Uterus (tissue), 4 donors: ENCODE data around the gene TTLL9. TPM values are rescaled to one million over a fixed set of nuclear protein-coding genes. Genes with fewer than 3 reads are reported as not detected.

Experiments used
- DNase-seq, 2 donors: peaks; one replicate each; pipeline ENCODE4 v3.0.0-alpha.2; 2019 to 2020
- H3K27ac ChIP-seq, 2 donors: fragments of 200-600 bp; sonication (generic); 1 replicate in 1 of 2; 2 replicates in 1 of 2; pipeline ENCODE4 v1.5.1; 2016 to 2018
- H3K27me3 ChIP-seq, 2 donors: fragments of 200-600 bp; sonication (generic); one replicate each; pipeline ENCODE4 v1.5.1; 2018 to 2019; ENCODE audit warnings: control low read depth in 1 of 2
- H3K36me3 ChIP-seq, 2 donors: fragments of 200-600 bp; sonication (generic); one replicate each; pipeline ENCODE4 v1.5.1; 2019; ENCODE audit warnings: control low read depth in 1 of 2
- H3K4me1 ChIP-seq, 2 donors: fragments of 200-600 bp; sonication (generic); one replicate each; pipeline ENCODE4 v1.5.1; 2018 to 2019; ENCODE audit warnings: control low read depth in 1 of 2
- H3K4me3 ChIP-seq, 2 donors: fragments of 200-600 bp; sonication (generic); 1 replicate in 1 of 2; 2 replicates in 1 of 2; pipeline ENCODE4 v1.5.1; 2018 to 2019; ENCODE audit warnings: mild to moderate bottlenecking in 1 of 2
- H3K9me3 ChIP-seq, 2 donors: fragments of 200-600 bp; sonication (generic); one replicate each; pipeline ENCODE4 v1.5.1; 2019; ENCODE audit warnings: control low read depth in 1 of 2
- POLR2A ChIP-seq, 2 donors: fragments of 450-650 bp; IDR thresholded peaks; one replicate each; pipeline ENCODE4 v1.6.1; 2016; ENCODE audit warnings: antibody characterized with exemption in 2 of 2, mild to moderate bottlenecking in 1 of 2, moderate library complexity in 1 of 2
- intact Hi-C: fragments of 100-400 bp; cut with DNase I; formaldehyde crosslinking; loops from one replicate; pipeline ENCODE4 v1.15.1; 2023; ENCODE audit warnings: low total_unique reads
- total RNA-seq, 4 donors: library from RNA; depleted of rRNA in 3 of 4; stranded (reverse); fragments of >200 nt in 3 of 4; gene quantifications; one replicate each; pipeline versions ENCODE4 v1.1.0 to v1.2.4, GENCODE V29; 2014 to 2023
- TF ChIP-seq, protein P1 (sequence below), 4 experiments: fragments of 200-600 bp in 2 of 4; fragments of 450-650 bp in 2 of 4; sonication (generic) in 2 of 4; IDR thresholded peaks; one replicate each; pipeline ENCODE4 v1.5.1; 2016 to 2019; ENCODE audit warnings: antibody characterized with exemption in 4 of 4, mild to moderate bottlenecking in 2 of 4, moderate library complexity in 1 of 4
- donor health status: DM: yes; HTN: yes; CAD: no.

The TTLL9 gene
- total RNA-seq, 4 donors from 2014 or later: under 0.01 to 2.9 (median 0.91) TPM; not detected in 1

DNA sequence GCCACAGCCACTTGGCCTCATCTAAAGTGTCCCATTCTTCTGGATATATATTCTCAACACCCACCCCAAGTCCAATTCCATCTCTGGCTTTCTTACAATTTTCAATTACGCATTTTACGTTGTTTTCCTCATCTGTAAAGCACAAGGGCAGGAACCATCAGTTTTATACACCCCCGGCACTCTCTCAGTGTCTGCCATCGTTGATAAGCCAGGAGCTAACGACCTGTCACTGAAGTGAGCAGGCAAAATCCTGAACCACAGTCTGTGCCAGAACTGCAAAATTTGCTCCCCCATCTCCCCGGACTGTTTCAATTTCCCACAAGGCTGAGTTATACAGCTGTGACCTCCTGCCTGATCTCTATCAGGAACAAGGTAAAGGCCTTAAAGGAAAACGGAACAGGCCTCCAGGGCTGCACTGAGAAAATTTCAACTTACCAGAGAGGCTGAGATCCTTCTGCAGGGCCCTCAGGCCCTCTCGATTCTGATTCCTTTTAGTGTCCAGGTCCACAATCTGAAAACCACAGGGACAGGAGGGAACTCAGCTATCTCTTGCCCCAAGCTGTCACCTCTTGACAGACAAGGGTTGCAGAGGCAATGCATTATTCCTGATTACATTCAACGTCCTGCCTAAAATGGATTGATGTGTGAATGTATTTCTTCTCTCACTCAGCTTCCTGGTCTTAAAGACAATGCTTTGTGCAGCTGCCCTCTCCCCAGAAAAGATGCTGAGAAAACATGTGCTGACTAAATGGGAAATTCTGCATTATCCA lies 79.6 kb downstream of the TTLL9 start:
- Histone ChIP-seq H3K4me3 (no peak overlapping the region), H3K27me3 (no peaks in the 10 kb centered on the region), H3K4me1 (no peaks in the 10 kb centered on the region), H3K9me3 (no peaks in the 10 kb centered on the region), H3K36me3 (no peaks in the 10 kb centered on the region), H3K27ac (no peak overlapping the region)
- TF ChIP-seq, protein P1, sequence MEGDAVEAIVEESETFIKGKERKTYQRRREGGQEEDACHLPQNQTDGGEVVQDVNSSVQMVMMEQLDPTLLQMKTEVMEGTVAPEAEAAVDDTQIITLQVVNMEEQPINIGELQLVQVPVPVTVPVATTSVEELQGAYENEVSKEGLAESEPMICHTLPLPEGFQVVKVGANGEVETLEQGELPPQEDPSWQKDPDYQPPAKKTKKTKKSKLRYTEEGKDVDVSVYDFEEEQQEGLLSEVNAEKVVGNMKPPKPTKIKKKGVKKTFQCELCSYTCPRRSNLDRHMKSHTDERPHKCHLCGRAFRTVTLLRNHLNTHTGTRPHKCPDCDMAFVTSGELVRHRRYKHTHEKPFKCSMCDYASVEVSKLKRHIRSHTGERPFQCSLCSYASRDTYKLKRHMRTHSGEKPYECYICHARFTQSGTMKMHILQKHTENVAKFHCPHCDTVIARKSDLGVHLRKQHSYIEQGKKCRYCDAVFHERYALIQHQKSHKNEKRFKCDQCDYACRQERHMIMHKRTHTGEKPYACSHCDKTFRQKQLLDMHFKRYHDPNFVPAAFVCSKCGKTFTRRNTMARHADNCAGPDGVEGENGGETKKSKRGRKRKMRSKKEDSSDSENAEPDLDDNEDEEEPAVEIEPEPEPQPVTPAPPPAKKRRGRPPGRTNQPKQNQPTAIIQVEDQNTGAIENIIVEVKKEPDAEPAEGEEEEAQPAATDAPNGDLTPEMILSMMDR (IDR thresholded peaks at IDR 0.05): no peak
- TF ChIP-seq POLR2A (IDR thresholded peaks at IDR 0.05): no peak
- DNase-seq: no peak
- intact Hi-C loops: loop anchor here (10.0 kb wide), 1 partner anchor 105 kb away; the partner anchor contains the start of gene FOXS1

DNA sequence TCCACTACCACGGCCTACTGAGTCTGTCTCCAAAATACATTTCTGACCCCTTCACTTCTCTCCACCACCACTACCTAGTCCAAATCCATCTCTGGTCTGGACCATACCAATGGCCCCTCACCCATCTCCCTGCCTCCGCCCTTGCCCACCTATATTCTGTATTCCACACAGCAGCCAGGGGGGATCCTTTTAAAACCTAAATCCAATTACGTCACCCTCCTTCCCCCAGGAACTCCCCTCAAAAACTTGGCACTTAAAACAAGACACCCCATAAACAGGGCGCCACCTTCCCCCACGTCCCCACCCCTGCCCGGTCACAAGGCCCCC lies 80.7 kb downstream of the TTLL9 start:
- Histone ChIP-seq H3K27ac (peak overlapping the region; percentile 53 to 81), H3K4me3 (peak overlapping the region; percentile 62 to 83), H3K27me3 (no peaks in the 10 kb centered on the region), H3K9me3 (no peaks in the 10 kb centered on the region), H3K4me1 (no peaks in the 10 kb centered on the region), H3K36me3 (no peaks in the 10 kb centered on the region)
- TF ChIP-seq, protein P1 (IDR thresholded peaks at IDR 0.05): no peak
- TF ChIP-seq POLR2A (IDR thresholded peaks at IDR 0.05): no peak
- no peak for DNase-seq
- intact Hi-C loops: loop anchor here (10.0 kb wide), 1 partner anchor 106 kb away; the partner anchor contains the start of gene FOXS1

DNA sequence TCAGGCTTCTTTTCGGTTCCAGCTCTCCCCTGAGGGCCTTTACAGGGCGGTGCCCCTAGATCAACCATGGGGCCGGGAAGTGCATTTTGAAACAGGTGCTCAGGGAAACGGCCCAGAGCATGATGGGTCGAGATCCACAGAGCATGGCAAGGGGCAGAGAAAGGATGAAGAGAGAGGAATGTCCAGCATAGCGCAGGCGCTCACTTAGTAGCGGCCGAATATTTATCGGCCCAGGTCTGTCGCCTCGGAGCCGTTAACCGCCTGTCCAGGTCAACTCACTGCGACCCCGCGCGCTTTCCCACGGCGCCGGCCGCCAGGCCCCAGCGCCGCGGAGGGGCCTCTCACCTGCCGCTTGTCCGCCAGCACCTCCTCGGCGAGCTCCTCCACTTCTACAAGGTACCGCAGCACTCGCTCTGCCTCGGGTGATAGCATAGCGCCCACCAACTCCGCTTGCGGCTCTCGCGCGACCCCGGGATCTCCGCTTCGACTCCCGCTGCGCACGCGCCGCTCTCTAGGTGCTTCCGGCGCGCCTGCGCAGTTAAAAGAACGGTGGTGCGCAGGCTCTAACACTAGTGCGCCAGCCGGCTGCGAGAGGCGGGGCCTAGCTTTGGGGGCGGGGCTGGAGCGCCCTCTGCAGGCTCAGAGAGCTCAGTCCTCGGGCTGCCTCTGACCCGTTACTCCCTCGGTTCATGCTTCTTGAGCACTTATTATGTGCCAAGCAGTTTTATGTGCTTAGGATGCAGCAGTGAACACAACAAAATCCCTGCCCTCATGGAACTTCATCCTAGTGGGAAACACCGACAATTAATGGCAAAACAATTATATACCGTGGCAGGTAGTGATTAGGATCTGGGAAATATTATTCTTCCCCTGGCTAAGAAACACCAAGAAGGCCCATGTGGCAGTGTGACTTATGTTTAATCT lies 81.4 kb downstream of the TTLL9 start, which contains the start of gene PDRG1:
TSS of gene PDRG1 (minus strand) at position 517 of the 924 bp plus-strand sequence. CDS start at position 432, 85 bp downstream.
- no peaks in the 10 kb centered on the region for H3K4me1 ChIP-seq
- H3K27ac ChIP-seq: peak within 1 kb of the TSS; percentile 53 to 81
- intact Hi-C loops: loop anchor here (10.0 kb wide), 1 partner anchor 107 kb away; the partner anchor contains the start of gene FOXS1
- H3K4me3 ChIP-seq: peak within 1 kb of the TSS; percentile 62 to 83
- H3K36me3 ChIP-seq: no peaks in the 10 kb centered on the region
- DNase-seq: peak; percentile 94 to 95
- H3K27me3 ChIP-seq: no peaks in the 10 kb centered on the region
- TF ChIP-seq POLR2A (IDR thresholded peaks at IDR 0.05): peak; percentile 67 to 68
- TF ChIP-seq, protein P1 (IDR thresholded peaks at IDR 0.05): peak; percentile 94 to 99 (median 98)
- no peaks in the 10 kb centered on the region for H3K9me3 ChIP-seq

DNA sequence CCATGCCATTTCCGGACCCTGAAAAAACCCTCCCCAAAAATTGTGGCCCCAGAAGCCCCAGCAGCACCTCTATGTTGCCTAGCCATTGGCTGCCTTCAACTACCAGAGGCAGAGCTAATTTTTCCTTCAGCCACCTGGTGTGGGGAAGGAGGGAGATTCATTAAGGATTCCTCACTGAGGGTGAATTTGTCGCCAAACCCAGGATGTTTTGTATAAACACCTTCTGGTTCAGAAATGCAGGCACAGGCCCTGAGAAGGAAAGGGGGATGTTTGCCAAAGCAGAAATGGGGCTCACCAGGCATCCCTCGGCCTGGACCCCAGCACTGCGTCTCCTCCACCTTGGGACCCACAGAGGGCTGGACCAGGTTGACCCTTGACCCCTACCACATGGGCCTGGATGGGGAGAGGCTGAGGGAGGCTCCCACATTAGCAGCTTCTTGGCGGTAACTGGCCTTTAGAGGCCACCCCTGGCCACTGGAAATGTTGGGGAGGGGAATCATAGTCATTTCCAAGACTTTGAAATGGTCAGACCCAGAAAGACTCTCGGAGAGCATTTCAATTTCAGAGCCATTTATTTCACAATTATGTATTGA lies 83.2 kb downstream of the TTLL9 start:
- Histone ChIP-seq H3K4me3 (no peak overlapping the region), H3K36me3 (no peaks in the 10 kb centered on the region), H3K4me1 (no peaks in the 10 kb centered on the region), H3K9me3 (no peaks in the 10 kb centered on the region), H3K27ac (no peak overlapping the region), H3K27me3 (no peaks in the 10 kb centered on the region)
- DNase-seq: no peak
- TF ChIP-seq, protein P1 (IDR thresholded peaks at IDR 0.05): no peak
- no peak for TF ChIP-seq POLR2A (IDR thresholded peaks at IDR 0.05)
- intact Hi-C loops: loop anchor here (10.0 kb wide), 1 partner anchor 109 kb away; the partner anchor contains the start of gene FOXS1
